ENCODE measurements around the gene MACF1.
A peak's percentile ranks its signal among the peaks of the same experiment; 100 is the strongest.

MACF1 gene

GRCh38 chr1:39250460-39251240 is 46.2 kb downstream of the MACF1 start:
- H3K4me3 ChIP-seq (IDR thresholded peaks at IDR 0.05; ENCODE audit: insufficient read depth, low read depth, low read length), result no peak overlapping the region
- H3K36me3 ChIP-seq (ENCODE audit: insufficient read depth), result no peaks in the 10 kb centered on the region
- no peaks in the 10 kb centered on the region for H3K79me2 ChIP-seq (ENCODE audit: insufficient read depth, low read depth)

GRCh38 chr1:39255222-39255621 is 50.7 kb downstream of the MACF1 start:
- no peaks in the 10 kb centered on the region for H4K20me1 ChIP-seq (ENCODE audit: insufficient read depth)
- H3K27me3 ChIP-seq (ENCODE audit: insufficient read depth, low read depth), result no peaks in the 10 kb centered on the region
- H3K4me2 ChIP-seq, result no peak overlapping the region
- no peak overlapping the region for H3K4me3 ChIP-seq (IDR thresholded peaks at IDR 0.05; ENCODE audit: insufficient read depth, low read depth, low read length)
- no peaks in the 10 kb centered on the region for H3K36me3 ChIP-seq (ENCODE audit: insufficient read depth)
- H3K79me2 ChIP-seq (ENCODE audit: insufficient read depth, low read depth), result no peaks in the 10 kb centered on the region
- peaks cover 8% of the 10 kb centered on the region for H3K4me1 ChIP-seq (ENCODE audit: low read depth, poor library complexity, severe bottlenecking)
- no peak overlapping the region for H2AFZ ChIP-seq (ENCODE audit: low read depth)
- H3K9ac ChIP-seq, result no peak overlapping the region
- no peak overlapping the region for H3K27ac ChIP-seq
- TF ChIP-seq CTCF (conservative IDR thresholded peaks at IDR 0.05; ENCODE audit: low read depth, low read length), result no peak

More at GRCh38 chr1:39250460-39251240, 46.2 kb downstream of the MACF1 start:
- Histone ChIP-seq H3K9ac (no peak overlapping the region), H4K20me1 (ENCODE audit: insufficient read depth) (no peaks in the 10 kb centered on the region), H3K27me3 (ENCODE audit: insufficient read depth, low read depth) (no peaks in the 10 kb centered on the region), H2AFZ (ENCODE audit: low read depth) (no peak overlapping the region), H3K4me2 (no peak overlapping the region), H3K27ac (no peak overlapping the region), H3K4me1 (ENCODE audit: low read depth, poor library complexity, severe bottlenecking) (no peaks in the 10 kb centered on the region)
- TF ChIP-seq CTCF (conservative IDR thresholded peaks at IDR 0.05; ENCODE audit: low read depth, low read length), result no peak

GRCh38 chr1:39258146-39258924 is 53.8 kb downstream of the MACF1 start:
- TF ChIP-seq CTCF (conservative IDR thresholded peaks at IDR 0.05; ENCODE audit: low read depth, low read length), result peak; percentile 96
- peaks cover 24% of the 10 kb centered on the region for H3K4me1 ChIP-seq (ENCODE audit: low read depth, poor library complexity, severe bottlenecking)
- no peak overlapping the region for H3K27ac ChIP-seq
- no peaks in the 10 kb centered on the region for H3K36me3 ChIP-seq (ENCODE audit: insufficient read depth)
- H3K4me2 ChIP-seq, result no peak overlapping the region
- H2AFZ ChIP-seq (ENCODE audit: low read depth), result no peak overlapping the region
- no peak overlapping the region for H3K4me3 ChIP-seq (IDR thresholded peaks at IDR 0.05; ENCODE audit: insufficient read depth, low read depth, low read length)
- H4K20me1 ChIP-seq (ENCODE audit: insufficient read depth), result no peaks in the 10 kb centered on the region
- no peaks in the 10 kb centered on the region for H3K27me3 ChIP-seq (ENCODE audit: insufficient read depth, low read depth)
- 0 out of 2 replicates have a peak, but pooled peaks cover 6% of the 10 kb centered on the region for H3K79me2 ChIP-seq (ENCODE audit: insufficient read depth, low read depth)
- no peak overlapping the region for H3K9ac ChIP-seq

GRCh38 chr1:39258925-39259244 is 54.4 kb downstream of the MACF1 start:
- H3K4me3 ChIP-seq (IDR thresholded peaks at IDR 0.05; ENCODE audit: insufficient read depth, low read depth, low read length), result no peak overlapping the region
- no peaks in the 10 kb centered on the region for H3K36me3 ChIP-seq (ENCODE audit: insufficient read depth)
- 0 out of 2 replicates have a peak, but pooled peaks cover 6% of the 10 kb centered on the region for H3K79me2 ChIP-seq (ENCODE audit: insufficient read depth, low read depth)
- peak; percentile 29; the same call in 1 of the 2 replicates for TF ChIP-seq CTCF (conservative IDR thresholded peaks at IDR 0.05; ENCODE audit: low read depth, low read length)
- no peak overlapping the region for H2AFZ ChIP-seq (ENCODE audit: low read depth)
- peaks cover 24% of the 10 kb centered on the region for H3K4me1 ChIP-seq (ENCODE audit: low read depth, poor library complexity, severe bottlenecking)
- no peak overlapping the region for H3K4me2 ChIP-seq
- H3K27ac ChIP-seq, result no peak overlapping the region
- no peaks in the 10 kb centered on the region for H4K20me1 ChIP-seq (ENCODE audit: insufficient read depth)
- H3K27me3 ChIP-seq (ENCODE audit: insufficient read depth, low read depth), result no peaks in the 10 kb centered on the region
- H3K9ac ChIP-seq, result no peak overlapping the region

Data from KMS-11 (cell line).